Measurements from ENCODE around the gene EYS.

GRCh38 chr6:64288351-64288750, 1418.7 kb downstream of the EYS start:
- TF ChIP-seq POLR2A (IDR thresholded peaks at IDR 0.05) (no peak), CTCF (IDR thresholded peaks at IDR 0.05) (no peak)
